KMS-11 (cell line): ENCODE data around the gene RSPRY1.
A peak's percentile ranks its signal among the peaks of the same experiment; 100 is the strongest.

Experiments
- H2AFZ ChIP-seq: fragments of 200-600 bp; sonication (generic); 2 replicates; pipeline ENCODE4 v1.6.1; 2016; ENCODE audit warnings: antibody characterized with exemption, mixed run types, low read depth
- H3K27ac ChIP-seq: fragments of 200-600 bp; sonication (generic); 2 replicates; pipeline ENCODE4 v1.6.1; 2016; ENCODE audit warnings: mild to moderate bottlenecking, mixed run types
- H3K27me3 ChIP-seq: fragments of 200-600 bp; sonication (generic); 2 replicates; pipeline ENCODE4 v1.6.1; 2017; ENCODE audit warnings: mild to moderate bottlenecking, low read depth, mixed run types, moderate library complexity; ENCODE audit not compliant: insufficient read depth
- H3K36me3 ChIP-seq: fragments of 200-600 bp; sonication (generic); 2 replicates; pipeline ENCODE4 v1.6.1; 2017; ENCODE audit warnings: mild to moderate bottlenecking, mixed run types; ENCODE audit not compliant: insufficient read depth
- H3K4me1 ChIP-seq: fragments of 200-600 bp; sonication (generic); 2 replicates; pipeline ENCODE4 v1.6.1; 2016; ENCODE audit warnings: mild to moderate bottlenecking, low read depth, mixed run types; ENCODE audit not compliant: poor library complexity, severe bottlenecking
- H3K4me2 ChIP-seq: fragments of 200-600 bp; sonication (generic); 2 replicates; pipeline ENCODE4 v1.7.0; 2016; ENCODE audit warnings: mild to moderate bottlenecking, mixed run types
- H3K4me3 ChIP-seq: fragments of 200-600 bp; sonication (generic); IDR thresholded peaks from 2 replicates; pipeline ENCODE4 v1.6.1; 2017; ENCODE audit warnings: low read depth, low read length, mixed read lengths; ENCODE audit not compliant: insufficient read depth
- H3K79me2 ChIP-seq: fragments of 200-600 bp; sonication (generic); 2 replicates; pipeline ENCODE4 v1.6.1; 2016; ENCODE audit warnings: low read depth, mixed run types; ENCODE audit not compliant: insufficient read depth
- H3K9ac ChIP-seq: fragments of 200-600 bp; sonication (generic); 2 replicates; pipeline ENCODE4 v1.6.1; 2016; ENCODE audit warnings: mild to moderate bottlenecking, mixed run types
- H4K20me1 ChIP-seq: fragments of 200-600 bp; sonication (generic); 2 replicates; pipeline ENCODE4 v1.6.1; 2016; ENCODE audit warnings: mild to moderate bottlenecking, mixed run types; ENCODE audit not compliant: insufficient read depth
- TF ChIP-seq, protein P1 (sequence below): fragments of 200-600 bp; sonication (generic); conservative IDR thresholded peaks from 2 replicates; pipeline ENCODE4 v1.6.1; 2017; ENCODE audit warnings: low read depth, mild to moderate bottlenecking, antibody characterized with exemption, low read length, moderate library complexity, mixed read lengths

Gene RSPRY1

DNA sequence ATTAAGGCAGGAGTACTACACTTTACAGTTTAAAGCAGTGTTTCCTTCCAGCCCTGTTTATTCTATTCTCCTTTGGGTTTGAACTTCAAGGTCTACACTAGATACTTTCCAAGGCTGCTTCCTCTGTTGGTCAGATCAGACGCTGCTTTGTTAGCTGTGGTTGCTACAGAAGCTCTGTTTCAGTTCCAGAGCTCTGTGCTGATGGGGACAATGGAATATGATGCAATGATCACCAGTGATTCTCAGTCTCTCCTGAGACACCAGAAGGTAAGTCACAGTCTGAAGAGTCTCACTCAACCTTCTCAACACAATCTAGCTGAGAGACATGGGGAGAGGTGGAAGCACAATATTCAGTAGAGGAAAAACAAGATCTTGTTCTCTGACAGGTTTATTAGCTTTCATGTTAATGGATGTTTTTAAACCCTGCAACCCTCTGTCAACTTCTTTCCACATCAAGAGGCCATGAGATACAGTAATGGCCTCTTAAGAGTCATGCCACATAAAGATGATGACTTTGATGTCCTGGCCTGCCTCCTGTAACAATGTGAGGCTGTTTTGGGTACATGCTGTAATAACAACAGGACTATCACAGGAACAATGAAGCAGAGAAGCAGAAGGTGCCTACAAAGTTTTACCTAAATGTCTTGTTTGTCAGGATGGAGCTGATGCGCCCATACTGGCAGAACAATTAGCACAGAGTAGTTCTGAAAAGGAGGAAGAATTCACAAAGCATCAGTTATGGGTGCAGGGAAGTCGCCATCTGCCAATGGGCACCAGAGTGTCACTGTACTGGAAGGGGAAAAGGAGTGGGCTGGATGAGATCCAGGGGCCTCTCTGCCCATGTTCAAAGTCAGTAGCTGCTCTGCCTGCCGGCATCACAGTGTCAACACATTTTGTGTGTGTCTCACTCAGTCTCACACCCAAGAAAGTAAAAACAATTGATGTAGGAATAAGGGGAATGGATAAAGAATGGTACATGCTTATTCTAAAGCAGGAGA lies 33.7 kb upstream of the RSPRY1 start:
- no peak overlapping the region for H3K9ac ChIP-seq
- H4K20me1 ChIP-seq = no peaks in the 10 kb centered on the region
- H3K36me3 ChIP-seq = no peaks in the 10 kb centered on the region
- H3K4me3 ChIP-seq = no peak overlapping the region
- peak overlapping the region; percentile 13; the same call in 1 of the 2 replicates for H3K27ac ChIP-seq
- H3K4me2 ChIP-seq = peak overlapping the region; percentile 28; the same call in 1 of the 2 replicates
- no peaks in the 10 kb centered on the region for H3K79me2 ChIP-seq
- H3K27me3 ChIP-seq = no peaks in the 10 kb centered on the region
- TF ChIP-seq, protein P1, sequence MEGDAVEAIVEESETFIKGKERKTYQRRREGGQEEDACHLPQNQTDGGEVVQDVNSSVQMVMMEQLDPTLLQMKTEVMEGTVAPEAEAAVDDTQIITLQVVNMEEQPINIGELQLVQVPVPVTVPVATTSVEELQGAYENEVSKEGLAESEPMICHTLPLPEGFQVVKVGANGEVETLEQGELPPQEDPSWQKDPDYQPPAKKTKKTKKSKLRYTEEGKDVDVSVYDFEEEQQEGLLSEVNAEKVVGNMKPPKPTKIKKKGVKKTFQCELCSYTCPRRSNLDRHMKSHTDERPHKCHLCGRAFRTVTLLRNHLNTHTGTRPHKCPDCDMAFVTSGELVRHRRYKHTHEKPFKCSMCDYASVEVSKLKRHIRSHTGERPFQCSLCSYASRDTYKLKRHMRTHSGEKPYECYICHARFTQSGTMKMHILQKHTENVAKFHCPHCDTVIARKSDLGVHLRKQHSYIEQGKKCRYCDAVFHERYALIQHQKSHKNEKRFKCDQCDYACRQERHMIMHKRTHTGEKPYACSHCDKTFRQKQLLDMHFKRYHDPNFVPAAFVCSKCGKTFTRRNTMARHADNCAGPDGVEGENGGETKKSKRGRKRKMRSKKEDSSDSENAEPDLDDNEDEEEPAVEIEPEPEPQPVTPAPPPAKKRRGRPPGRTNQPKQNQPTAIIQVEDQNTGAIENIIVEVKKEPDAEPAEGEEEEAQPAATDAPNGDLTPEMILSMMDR = no peak
- peaks cover 37% of the 10 kb centered on the region for H3K4me1 ChIP-seq
- no peak overlapping the region for H2AFZ ChIP-seq

DNA sequence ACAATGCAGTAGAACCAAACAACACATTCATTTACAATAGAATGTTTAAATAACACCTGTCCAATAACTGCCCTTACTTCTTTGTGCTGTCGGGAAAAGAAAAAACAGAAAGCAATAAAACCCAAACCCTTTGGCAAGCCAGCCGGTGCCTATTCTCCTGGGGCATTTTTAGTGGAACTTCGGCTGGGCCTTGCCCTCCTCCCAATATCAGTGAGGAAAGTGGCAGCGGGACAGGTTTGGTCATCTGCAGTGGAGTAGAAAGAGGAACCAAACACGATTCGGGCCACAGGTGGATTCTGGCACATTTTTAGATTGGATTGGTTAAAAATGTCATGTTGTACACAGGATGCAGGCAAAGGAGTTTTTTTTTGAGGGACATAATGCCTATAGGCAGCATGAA lies 32.3 kb upstream of the RSPRY1 start:
- TF ChIP-seq, protein P1 = no peak

DNA sequence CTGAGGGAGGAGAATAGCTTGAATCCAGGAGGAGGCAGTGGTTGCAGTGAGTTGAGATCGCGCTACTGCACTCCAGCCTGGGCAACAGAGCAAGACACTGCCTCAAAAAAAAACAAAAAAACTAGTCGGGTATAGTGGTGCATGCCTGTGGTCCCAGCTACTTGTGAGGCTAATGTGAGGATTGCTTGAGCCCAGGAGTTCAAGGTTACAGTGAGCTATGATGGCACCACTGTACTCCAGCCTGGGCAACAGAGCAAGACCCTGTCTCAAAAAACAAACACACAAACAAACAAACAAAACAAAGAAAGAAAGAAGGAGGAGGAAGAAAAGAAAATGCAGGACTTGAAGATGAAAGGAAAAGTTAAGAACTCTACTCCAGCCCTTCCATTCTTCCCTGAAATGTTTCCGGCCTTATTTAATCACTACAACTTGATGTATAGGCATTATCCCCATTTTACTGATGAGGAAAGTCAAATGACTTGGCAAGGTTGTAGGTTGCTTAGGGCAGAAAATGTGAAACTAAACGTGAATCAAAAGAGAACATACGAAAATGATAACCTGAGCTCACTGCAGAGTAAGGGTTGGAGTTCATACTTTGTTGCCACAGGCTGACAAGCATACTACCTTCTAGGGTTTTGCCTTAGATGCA lies 30.3 kb upstream of the RSPRY1 start:
- Histone ChIP-seq H3K27me3 (no peaks in the 10 kb centered on the region), H3K79me2 (no peaks in the 10 kb centered on the region), H2AFZ (no peak overlapping the region), H4K20me1 (no peaks in the 10 kb centered on the region), H3K4me2 (no peak overlapping the region), H3K4me1 (peaks cover 25% of the 10 kb centered on the region), H3K4me3 (no peak overlapping the region), H3K36me3 (no peaks in the 10 kb centered on the region), H3K9ac (no peak overlapping the region), H3K27ac (no peak overlapping the region)
- TF ChIP-seq, protein P1 = no peak

More for the DNA sequence above, 32.3 kb upstream of the RSPRY1 start:
- Histone ChIP-seq H2AFZ (no peak overlapping the region), H3K36me3 (no peaks in the 10 kb centered on the region), H3K27me3 (no peaks in the 10 kb centered on the region), H3K27ac (no peak overlapping the region), H3K4me3 (no peak overlapping the region), H3K4me1 (peaks cover 37% of the 10 kb centered on the region), H3K79me2 (no peaks in the 10 kb centered on the region), H3K4me2 (no peak overlapping the region), H3K9ac (no peak overlapping the region), H4K20me1 (no peaks in the 10 kb centered on the region)

DNA sequence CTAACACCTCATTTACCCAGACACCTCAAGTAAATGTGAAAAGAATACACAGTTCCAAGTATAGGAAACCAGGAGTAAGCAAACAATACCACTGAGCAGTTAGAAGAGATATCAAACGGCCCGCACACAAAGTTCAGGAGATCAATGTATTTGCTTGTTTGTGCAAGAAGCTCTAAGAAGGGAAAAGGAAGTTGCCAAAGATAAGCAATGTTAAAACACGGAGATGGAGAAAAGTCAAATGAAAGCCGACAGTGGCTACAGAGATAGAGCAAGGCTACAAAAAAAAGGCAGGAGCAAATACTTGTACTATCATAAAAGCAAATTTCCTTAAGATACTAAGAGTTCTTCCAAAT lies 29.8 kb upstream of the RSPRY1 start:
- Histone ChIP-seq H3K4me3 (no peak overlapping the region), H3K4me1 (peaks cover 22% of the 10 kb centered on the region), H3K4me2 (no peak overlapping the region), H4K20me1 (no peaks in the 10 kb centered on the region), H3K79me2 (no peaks in the 10 kb centered on the region), H3K27me3 (no peaks in the 10 kb centered on the region), H3K36me3 (no peaks in the 10 kb centered on the region), H2AFZ (no peak overlapping the region), H3K27ac (no peak overlapping the region), H3K9ac (no peak overlapping the region)
- TF ChIP-seq, protein P1 = no peak
